ENCODE measurements around the gene NRL. TPM values are rescaled to one million over a fixed set of nuclear protein-coding genes. Genes with fewer than 3 reads are reported as not detected.

NRL gene
- total and polyA plus RNA-seq, 2 experiments from 2014 or later: 0.48 to 0.86 TPM

- Histone ChIP-seq H3K27me3 (replicated peaks; ENCODE audit: insufficient read depth) (no peaks in the 10 kb centered on the region), H4K20me1 (ENCODE audit: insufficient read depth) (no peaks in the 10 kb centered on the region), H2AFZ (no peak overlapping the region), H3K79me2 (ENCODE audit: insufficient read depth) (no peaks in the 10 kb centered on the region), H3K4me2 (ENCODE audit: unreplicated experiment) (no peak overlapping the region), H3K9ac (no peak overlapping the region), H3F3A (ENCODE audit: insufficient read depth) (no peaks in the 10 kb centered on the region), H3K9me3 (ENCODE audit: low read depth) (no peaks in the 10 kb centered on the region), H3K36me3 (ENCODE audit: low read depth) (no peaks in the 10 kb centered on the region), H3K4me1 (ENCODE audit: insufficient read depth) (no peaks in the 10 kb centered on the region), H3K9me2 (ENCODE audit: insufficient read depth) (no peaks in the 10 kb centered on the region), H3K27ac (no peak overlapping the region), H3K4me3 (no peak overlapping the region)
- TF ChIP-seq EZH2 (IDR thresholded peaks at IDR 0.05; ENCODE audit: insufficient read depth, poor library complexity, severe bottlenecking) (no peak), EZH2phosphoT487 (IDR thresholded peaks at IDR 0.05; ENCODE audit: insufficient read depth, low read depth) (no peak)
- no peak for DNase-seq
- in situ Hi-C loops (cut with MboI): no loop called here
- 77% methylated on average over 2 of the region's 2 CpGs for WGBS, 2 experiments (ENCODE audit: low coverage in 1 of 2, low lambda C conversion rate in 2 of 2, missing lambda C conversion rate in 2 of 2)
Observed at GRCh38 chr14:24127673-24128072, 12.9 kb upstream of the NRL start.

- DNase-seq: no peak
- H3K4me1 ChIP-seq (ENCODE audit: insufficient read depth): no peaks in the 10 kb centered on the region
- H3F3A ChIP-seq (ENCODE audit: insufficient read depth): no peaks in the 10 kb centered on the region
- H4K20me1 ChIP-seq (ENCODE audit: insufficient read depth): no peaks in the 10 kb centered on the region
- in situ Hi-C loops (cut with MboI): no loop called here
- no peak overlapping the region for H3K9ac ChIP-seq
- no peak overlapping the region for H2AFZ ChIP-seq
- H3K9me2 ChIP-seq (ENCODE audit: insufficient read depth): no peaks in the 10 kb centered on the region
- TF ChIP-seq EZH2phosphoT487 (IDR thresholded peaks at IDR 0.05; ENCODE audit: insufficient read depth, low read depth) (no peak), EZH2 (IDR thresholded peaks at IDR 0.05; ENCODE audit: insufficient read depth, poor library complexity, severe bottlenecking) (no peak)
- H3K4me3 ChIP-seq: no peak overlapping the region
- H3K36me3 ChIP-seq (ENCODE audit: low read depth): no peaks in the 10 kb centered on the region
- no peak overlapping the region for H3K27ac ChIP-seq
- H3K4me2 ChIP-seq (ENCODE audit: unreplicated experiment): no peak overlapping the region
- H3K79me2 ChIP-seq (ENCODE audit: insufficient read depth): no peaks in the 10 kb centered on the region
- H3K27me3 ChIP-seq (replicated peaks; ENCODE audit: insufficient read depth): no peaks in the 10 kb centered on the region
- H3K9me3 ChIP-seq (ENCODE audit: low read depth): no peaks in the 10 kb centered on the region
Observed at GRCh38 chr14:24126939-24127338, 12.2 kb upstream of the NRL start.

- no peaks in the 10 kb centered on the region for H3F3A ChIP-seq (ENCODE audit: insufficient read depth)
- H4K20me1 ChIP-seq (ENCODE audit: insufficient read depth): no peaks in the 10 kb centered on the region
- no peaks in the 10 kb centered on the region for H3K9me2 ChIP-seq (ENCODE audit: insufficient read depth)
- TF ChIP-seq EZH2phosphoT487 (IDR thresholded peaks at IDR 0.05; ENCODE audit: insufficient read depth, low read depth): no peak
- no peak for TF ChIP-seq EZH2 (IDR thresholded peaks at IDR 0.05; ENCODE audit: insufficient read depth, poor library complexity, severe bottlenecking)
- no peak overlapping the region for H3K27ac ChIP-seq
- WGBS, 2 experiments (ENCODE audit: low coverage in 1 of 2, low lambda C conversion rate in 2 of 2, missing lambda C conversion rate in 2 of 2): 73 to 80% methylated on average over 9 of the region's 9 CpGs
- no peaks in the 10 kb centered on the region for H3K9me3 ChIP-seq (ENCODE audit: low read depth)
- no peak for DNase-seq
- no peak overlapping the region for H3K4me2 ChIP-seq (ENCODE audit: unreplicated experiment)
- no peaks in the 10 kb centered on the region for H3K4me1 ChIP-seq (ENCODE audit: insufficient read depth)
- in situ Hi-C loops (cut with MboI): no loop called here
- no peaks in the 10 kb centered on the region for H3K27me3 ChIP-seq (replicated peaks; ENCODE audit: insufficient read depth)
- H3K79me2 ChIP-seq (ENCODE audit: insufficient read depth): no peaks in the 10 kb centered on the region
- H3K4me3 ChIP-seq: no peak overlapping the region
- H3K36me3 ChIP-seq (ENCODE audit: low read depth): peaks cover 9% of the 10 kb centered on the region; the same call in 1 of the 2 replicates
- H3K9ac ChIP-seq: no peak overlapping the region
- no peak overlapping the region for H2AFZ ChIP-seq
Observed at GRCh38 chr14:24123424-24124417, 9.0 kb upstream of the NRL start.

- H3K4me3 ChIP-seq: no peak overlapping the region
- H3K9ac ChIP-seq: no peak overlapping the region
- no peak overlapping the region for H3K4me2 ChIP-seq (ENCODE audit: unreplicated experiment)
- no peak overlapping the region for H2AFZ ChIP-seq
- no peaks in the 10 kb centered on the region for H4K20me1 ChIP-seq (ENCODE audit: insufficient read depth)
- no peak for DNase-seq
- H3K9me2 ChIP-seq (ENCODE audit: insufficient read depth): no peaks in the 10 kb centered on the region
- no peaks in the 10 kb centered on the region for H3F3A ChIP-seq (ENCODE audit: insufficient read depth)
- H3K79me2 ChIP-seq (ENCODE audit: insufficient read depth): no peaks in the 10 kb centered on the region
- no peaks in the 10 kb centered on the region for H3K4me1 ChIP-seq (ENCODE audit: insufficient read depth)
- TF ChIP-seq EZH2phosphoT487 (IDR thresholded peaks at IDR 0.05; ENCODE audit: insufficient read depth, low read depth) (no peak), EZH2 (IDR thresholded peaks at IDR 0.05; ENCODE audit: insufficient read depth, poor library complexity, severe bottlenecking) (no peak)
- in situ Hi-C loops (cut with MboI): no loop called here
- H3K27ac ChIP-seq: no peak overlapping the region
- 76 to 87% methylated on average over 8 of the region's 8 CpGs for WGBS, 2 experiments (ENCODE audit: low coverage in 1 of 2, low lambda C conversion rate in 2 of 2, missing lambda C conversion rate in 2 of 2)
- no peaks in the 10 kb centered on the region for H3K9me3 ChIP-seq (ENCODE audit: low read depth)
- H3K36me3 ChIP-seq (ENCODE audit: low read depth): peaks cover 9% of the 10 kb centered on the region; the same call in 1 of the 2 replicates
- H3K27me3 ChIP-seq (replicated peaks; ENCODE audit: insufficient read depth): no peaks in the 10 kb centered on the region
Observed at GRCh38 chr14:24122898-24123297, 8.1 kb upstream of the NRL start.
